Rectal smooth muscle tissue (tissue), 1 donor: ENCODE results near the gene TMEM151B.
"Not testable (repeated sequence)": the region's sequence is repeated elsewhere in the genome, so short reads cannot be mapped to it uniquely, and the experiment has no call there.

Source experiments
- H3K27ac ChIP-seq: one replicate; pipeline ENCODE4 v1.7.0; 2013; ENCODE audit warnings: low read depth, low read length, inconsistent platforms
- H3K27me3 ChIP-seq: one replicate; pipeline ENCODE4 v1.7.0; 2013; ENCODE audit warnings: low read length; ENCODE audit not compliant: control insufficient read depth, insufficient read depth
- H3K36me3 ChIP-seq: one replicate; pipeline ENCODE4 v1.7.0; 2013; ENCODE audit warnings: low read length; ENCODE audit not compliant: control insufficient read depth, insufficient read depth
- H3K4me1 ChIP-seq: one replicate; pipeline ENCODE4 v1.7.0; 2013; ENCODE audit warnings: low read length; ENCODE audit not compliant: control insufficient read depth, insufficient read depth
- H3K4me3 ChIP-seq: one replicate; pipeline ENCODE4 v1.7.0; 2013; ENCODE audit warnings: low read length
- H3K9ac ChIP-seq: one replicate; pipeline ENCODE4 v1.7.0; 2013; ENCODE audit warnings: low read length

The TMEM151B gene

GRCh38 chr6:44338228-44339122 lies 68.2 kb downstream of the TMEM151B start:
- no peak overlapping the region for H3K4me3 ChIP-seq
- H3K27ac ChIP-seq = no peak overlapping the region
- no peaks in the 10 kb centered on the region for H3K27me3 ChIP-seq
- H3K36me3 ChIP-seq = no peaks in the 10 kb centered on the region
- no peak overlapping the region for H3K9ac ChIP-seq
- H3K4me1 ChIP-seq = no peaks in the 10 kb centered on the region

- Histone ChIP-seq H3K36me3 (no peaks in the 10 kb centered on the region), H3K9ac (no peak overlapping the region), H3K27me3 (no peaks in the 10 kb centered on the region), H3K4me1 (no peaks in the 10 kb centered on the region), H3K27ac (no peak overlapping the region), H3K4me3 (no peak overlapping the region)
Observed at GRCh38 chr6:44339301-44339700, 69.1 kb downstream of the TMEM151B start.

GRCh38 chr6:44339763-44340625 lies 69.7 kb downstream of the TMEM151B start:
- no peak overlapping the region for H3K27ac ChIP-seq
- H3K9ac ChIP-seq = no peak overlapping the region

DNA sequence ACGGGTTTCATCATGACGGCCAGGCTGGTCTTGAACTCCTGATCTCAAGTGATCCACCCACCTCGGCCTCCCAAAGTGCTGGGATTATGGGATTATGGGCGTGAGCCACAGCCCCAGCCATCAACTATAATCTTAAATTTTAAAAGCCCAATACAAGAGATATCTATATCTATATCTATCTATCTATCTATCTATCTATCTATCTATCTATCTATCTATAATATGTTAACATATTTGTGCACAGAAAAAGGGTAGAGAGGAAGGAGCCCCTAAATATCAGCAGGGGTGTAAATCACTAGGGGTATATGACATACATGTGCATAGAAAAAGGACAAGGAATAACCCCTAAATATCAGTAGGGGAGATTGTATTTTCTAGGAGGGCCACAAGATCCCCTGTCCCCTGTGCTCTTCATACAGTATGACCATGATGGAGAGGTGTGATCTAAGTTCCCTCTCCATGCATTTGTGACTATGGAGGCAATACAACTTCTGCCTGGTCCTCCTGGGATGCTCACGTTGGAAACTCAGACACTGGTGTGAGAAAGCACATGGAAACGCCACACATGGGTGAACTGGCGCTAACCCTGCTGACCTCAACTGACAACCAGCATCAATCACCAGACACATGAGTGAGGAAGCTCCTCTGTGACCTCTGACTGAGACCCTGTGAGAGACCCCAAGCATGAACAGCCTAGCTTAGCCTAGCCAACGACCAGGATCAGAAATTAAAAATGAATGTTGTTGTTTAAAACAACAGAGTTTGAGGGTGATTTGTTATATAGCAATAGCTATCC lies 71.0 kb downstream of the TMEM151B start:
- Histone ChIP-seq H3K4me3 (no peak overlapping the region), H3K9ac (no peak overlapping the region), H3K27me3 (no peaks in the 10 kb centered on the region), H3K36me3 (no peaks in the 10 kb centered on the region), H3K27ac (no peak overlapping the region), H3K4me1 (no peaks in the 10 kb centered on the region)

More at GRCh38 chr6:44339763-44340625, 69.7 kb downstream of the TMEM151B start:
- H3K4me3 ChIP-seq = no peak overlapping the region
- H3K36me3 ChIP-seq = no peaks in the 10 kb centered on the region
- no peaks in the 10 kb centered on the region for H3K4me1 ChIP-seq
- no peaks in the 10 kb centered on the region for H3K27me3 ChIP-seq

- Histone ChIP-seq H3K4me1 (no peaks in the 10 kb centered on the region), H3K27ac (no peak overlapping the region), H3K27me3 (no peaks in the 10 kb centered on the region), H3K36me3 (no peaks in the 10 kb centered on the region), H3K9ac (no peak overlapping the region), H3K4me3 (no peak overlapping the region)
Observed at GRCh38 chr6:44342052-44342451, 71.8 kb downstream of the TMEM151B start.

- Histone ChIP-seq H3K36me3 (no peaks in the 10 kb centered on the region), H3K4me1 (no peaks in the 10 kb centered on the region), H3K4me3 (no peak within 1 kb of the TSS), H3K27ac (no peak within 1 kb of the TSS), H3K27me3 (no peaks in the 10 kb centered on the region), H3K9ac (no peak within 1 kb of the TSS)
Observed at GRCh38 chr6:44342489-44342888, 72.2 kb downstream of the TMEM151B start, which contains the start of gene SPATS1. Gene SPATS1 (plus strand): TSS chr6:44342650. CDS start chr6:44343096, 446 bp downstream.

- not testable (repeated sequence) for H3K4me3 ChIP-seq, H3K9ac ChIP-seq, H3K27ac ChIP-seq, H3K4me1 ChIP-seq, H3K27me3 ChIP-seq, H3K36me3 ChIP-seq
Observed at GRCh38 chr6:44346818-44347217, 76.6 kb downstream of the TMEM151B start.

- Histone ChIP-seq H3K36me3 (no peaks in the 10 kb centered on the region), H3K9ac (no peak overlapping the region), H3K27me3 (no peaks in the 10 kb centered on the region), H3K4me3 (no peak overlapping the region), H3K4me1 (no peaks in the 10 kb centered on the region), H3K27ac (no peak overlapping the region)
Observed at GRCh38 chr6:44349904-44350649, 79.8 kb downstream of the TMEM151B start.

GRCh38 chr6:44350650-44350994 lies 80.4 kb downstream of the TMEM151B start:
- H3K4me1 ChIP-seq, H3K27ac ChIP-seq, H3K9ac ChIP-seq, H3K27me3 ChIP-seq, H3K36me3 ChIP-seq, H3K4me3 ChIP-seq: not testable (repeated sequence)

- Histone ChIP-seq H3K4me3 (no peak overlapping the region), H3K36me3 (no peaks in the 10 kb centered on the region), H3K9ac (no peak overlapping the region), H3K27ac (no peak overlapping the region), H3K4me1 (no peaks in the 10 kb centered on the region), H3K27me3 (no peaks in the 10 kb centered on the region)
Observed at GRCh38 chr6:44352259-44352658, 82.0 kb downstream of the TMEM151B start.

GRCh38 chr6:44353336-44353735 lies 83.1 kb downstream of the TMEM151B start:
- Histone ChIP-seq H3K27me3 (no peaks in the 10 kb centered on the region), H3K36me3 (no peaks in the 10 kb centered on the region), H3K4me3 (no peak overlapping the region), H3K9ac (no peak overlapping the region), H3K4me1 (no peaks in the 10 kb centered on the region), H3K27ac (no peak overlapping the region)
